ENCODE data around the gene CARD11. TPM values are rescaled to one million over a fixed set of nuclear protein-coding genes. Genes with fewer than 3 reads are reported as not detected.

The CARD11 gene
- total RNA-seq, 1 donor: not detected

- no peak overlapping the region for H3K4me3 ChIP-seq (ENCODE audit: low read depth, low read length)
- TF ChIP-seq CTCF (IDR thresholded peaks at IDR 0.05; ENCODE audit: insufficient read depth, low read depth, low read length): no peak
- no peak for DNase-seq (ENCODE audit: low read depth)
These were observed 91.4 kb downstream of the CARD11 start for GRCh38 chr7:2952316-2952715.

GRCh38 chr7:2950578-2950977, 93.1 kb downstream of the CARD11 start:
- no peak for DNase-seq (ENCODE audit: low read depth)
- no peak overlapping the region for H3K4me3 ChIP-seq (ENCODE audit: low read depth, low read length)
- TF ChIP-seq CTCF (IDR thresholded peaks at IDR 0.05; ENCODE audit: insufficient read depth, low read depth, low read length): no peak

GRCh38 chr7:2948749-2949148, 94.9 kb downstream of the CARD11 start:
- TF ChIP-seq CTCF (IDR thresholded peaks at IDR 0.05; ENCODE audit: insufficient read depth, low read depth, low read length): no peak

GRCh38 chr7:2947058-2947780, 96.4 kb downstream of the CARD11 start:
- TF ChIP-seq CTCF (IDR thresholded peaks at IDR 0.05; ENCODE audit: insufficient read depth, low read depth, low read length): no peak
- no peak overlapping the region for H3K4me3 ChIP-seq (ENCODE audit: low read depth, low read length)
- DNase-seq (ENCODE audit: low read depth): no peak

More at GRCh38 chr7:2948749-2949148, 94.9 kb downstream of the CARD11 start:
- DNase-seq (ENCODE audit: low read depth): no peak
- H3K4me3 ChIP-seq (ENCODE audit: low read depth, low read length): no peak overlapping the region

GRCh38 chr7:2945171-2945570, 98.5 kb downstream of the CARD11 start:
- DNase-seq (ENCODE audit: low read depth): no peak
- H3K4me3 ChIP-seq (ENCODE audit: low read depth, low read length): no peak overlapping the region
- TF ChIP-seq CTCF (IDR thresholded peaks at IDR 0.05; ENCODE audit: insufficient read depth, low read depth, low read length): no peak

GRCh38 chr7:2944739-2945138, 98.9 kb downstream of the CARD11 start:
- DNase-seq (ENCODE audit: low read depth): no peak
- no peak overlapping the region for H3K4me3 ChIP-seq (ENCODE audit: low read depth, low read length)
- no peak for TF ChIP-seq CTCF (IDR thresholded peaks at IDR 0.05; ENCODE audit: insufficient read depth, low read depth, low read length)
